Measurements from ENCODE around the gene ZNF445.

The ZNF445 gene

GRCh38 chr3:44455318-44455717 lies 22.2 kb downstream of the ZNF445 start:
- H3K4me1 ChIP-seq (ENCODE audit: insufficient read depth, low read length, poor library complexity, severe bottlenecking): no peaks in the 10 kb centered on the region
- no peak overlapping the region for H2AFZ ChIP-seq (ENCODE audit: low read length)
- no peaks in the 10 kb centered on the region for H3F3A ChIP-seq (ENCODE audit: low read depth)
- H3K4me2 ChIP-seq (ENCODE audit: low read depth, low read length, poor library complexity, severe bottlenecking): no peak overlapping the region
- no peak overlapping the region for H3K4me3 ChIP-seq (ENCODE audit: low read length, poor library complexity, severe bottlenecking)
- H3K9me2 ChIP-seq (replicated peaks; ENCODE audit: low read depth, low read length): no peaks in the 10 kb centered on the region
- H3K27me3 ChIP-seq (ENCODE audit: insufficient read depth, low read length, poor library complexity, severe bottlenecking): no peaks in the 10 kb centered on the region
- H3K79me2 ChIP-seq (ENCODE audit: insufficient read depth, low read length): peaks cover 19% of the 10 kb centered on the region; the same call in 1 of the 2 replicates
- H3K9ac ChIP-seq (ENCODE audit: low read depth, low read length, poor library complexity, severe bottlenecking): no peak overlapping the region
- H3K9me3 ChIP-seq (ENCODE audit: insufficient read depth, low read depth, low read length): no peaks in the 10 kb centered on the region
- H3K36me3 ChIP-seq (ENCODE audit: insufficient read depth, low read length): peaks cover 66% of the 10 kb centered on the region
- TF ChIP-seq CTCF (conservative IDR thresholded peaks at IDR 0.05; ENCODE audit: low read length): no peak
- TF ChIP-seq EZH2phosphoT487 (IDR thresholded peaks at IDR 0.05; ENCODE audit: borderline replicate concordance): no peak
- peaks cover 3% of the 10 kb centered on the region for H4K20me1 ChIP-seq (ENCODE audit: insufficient read depth, low read length, poor library complexity, severe bottlenecking)

GRCh38 chr3:44454258-44454657 lies 23.2 kb downstream of the ZNF445 start:
- Histone ChIP-seq H3K9ac (ENCODE audit: low read depth, low read length, poor library complexity, severe bottlenecking) (no peak overlapping the region), H2AFZ (ENCODE audit: low read length) (no peak overlapping the region), H3K4me2 (ENCODE audit: low read depth, low read length, poor library complexity, severe bottlenecking) (no peak overlapping the region), H3K4me3 (ENCODE audit: low read length, poor library complexity, severe bottlenecking) (no peak overlapping the region), H3K4me1 (ENCODE audit: insufficient read depth, low read length, poor library complexity, severe bottlenecking) (no peaks in the 10 kb centered on the region), H3K9me3 (ENCODE audit: insufficient read depth, low read depth, low read length) (no peaks in the 10 kb centered on the region), H3K9me2 (replicated peaks; ENCODE audit: low read depth, low read length) (no peaks in the 10 kb centered on the region), H3K36me3 (ENCODE audit: insufficient read depth, low read length) (peaks cover 76% of the 10 kb centered on the region), H3K79me2 (ENCODE audit: insufficient read depth, low read length) (peaks cover 19% of the 10 kb centered on the region; the same call in 1 of the 2 replicates), H4K20me1 (ENCODE audit: insufficient read depth, low read length, poor library complexity, severe bottlenecking) (peaks cover 3% of the 10 kb centered on the region), H3F3A (ENCODE audit: low read depth) (no peaks in the 10 kb centered on the region), H3K27me3 (ENCODE audit: insufficient read depth, low read length, poor library complexity, severe bottlenecking) (no peaks in the 10 kb centered on the region)
- no peak for TF ChIP-seq EZH2phosphoT487 (IDR thresholded peaks at IDR 0.05; ENCODE audit: borderline replicate concordance)
- TF ChIP-seq CTCF (conservative IDR thresholded peaks at IDR 0.05; ENCODE audit: low read length): no peak

DNA sequence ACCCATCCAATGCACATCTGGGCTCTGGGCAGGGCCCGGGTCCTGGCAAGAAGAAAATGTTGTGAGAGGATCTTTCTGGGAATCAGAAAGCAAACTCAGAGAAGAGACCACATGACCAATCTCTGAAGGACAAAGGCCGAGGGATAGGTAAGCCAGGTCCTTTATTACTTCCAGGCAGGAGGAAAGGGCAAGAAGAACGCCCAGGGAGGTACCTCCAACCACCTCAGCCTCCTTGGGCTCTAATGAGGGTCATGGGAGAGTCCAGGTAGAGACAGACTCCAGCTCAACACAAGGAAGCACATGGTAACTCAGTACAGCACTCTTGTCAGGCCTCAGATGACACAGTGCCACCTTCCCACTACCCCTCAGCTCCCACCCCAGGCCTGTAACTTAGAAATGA lies 26.0 kb downstream of the ZNF445 start:
- H3F3A ChIP-seq (ENCODE audit: low read depth): no peaks in the 10 kb centered on the region
- no peak overlapping the region for H3K4me2 ChIP-seq (ENCODE audit: low read depth, low read length, poor library complexity, severe bottlenecking)
- no peaks in the 10 kb centered on the region for H3K27me3 ChIP-seq (ENCODE audit: insufficient read depth, low read length, poor library complexity, severe bottlenecking)
- no peak for TF ChIP-seq EZH2phosphoT487 (IDR thresholded peaks at IDR 0.05; ENCODE audit: borderline replicate concordance)
- H3K4me3 ChIP-seq (ENCODE audit: low read length, poor library complexity, severe bottlenecking): no peak overlapping the region
- peaks cover 16% of the 10 kb centered on the region; the same call in 1 of the 2 replicates for H3K79me2 ChIP-seq (ENCODE audit: insufficient read depth, low read length)
- H4K20me1 ChIP-seq (ENCODE audit: insufficient read depth, low read length, poor library complexity, severe bottlenecking): peaks cover 3% of the 10 kb centered on the region
- no peaks in the 10 kb centered on the region for H3K9me2 ChIP-seq (replicated peaks; ENCODE audit: low read depth, low read length)
- H3K9ac ChIP-seq (ENCODE audit: low read depth, low read length, poor library complexity, severe bottlenecking): no peak overlapping the region
- H3K9me3 ChIP-seq (ENCODE audit: insufficient read depth, low read depth, low read length): peaks cover 7% of the 10 kb centered on the region; the same call in 1 of the 2 replicates
- H3K36me3 ChIP-seq (ENCODE audit: insufficient read depth, low read length): peaks cover 93% of the 10 kb centered on the region
- no peaks in the 10 kb centered on the region for H3K4me1 ChIP-seq (ENCODE audit: insufficient read depth, low read length, poor library complexity, severe bottlenecking)
- H2AFZ ChIP-seq (ENCODE audit: low read length): no peak overlapping the region

GRCh38 chr3:44446929-44447328 lies 30.5 kb downstream of the ZNF445 start:
- Histone ChIP-seq H3K36me3 (ENCODE audit: insufficient read depth, low read length) (peaks cover 74% of the 10 kb centered on the region), H4K20me1 (ENCODE audit: insufficient read depth, low read length, poor library complexity, severe bottlenecking) (no peaks in the 10 kb centered on the region), H3K4me3 (ENCODE audit: low read length, poor library complexity, severe bottlenecking) (no peak overlapping the region), H3K4me1 (ENCODE audit: insufficient read depth, low read length, poor library complexity, severe bottlenecking) (peaks cover 14% of the 10 kb centered on the region), H3K9me2 (replicated peaks; ENCODE audit: low read depth, low read length) (no peaks in the 10 kb centered on the region), H3K27me3 (ENCODE audit: insufficient read depth, low read length, poor library complexity, severe bottlenecking) (no peaks in the 10 kb centered on the region), H3K9ac (ENCODE audit: low read depth, low read length, poor library complexity, severe bottlenecking) (no peak overlapping the region), H3F3A (ENCODE audit: low read depth) (no peaks in the 10 kb centered on the region), H3K4me2 (ENCODE audit: low read depth, low read length, poor library complexity, severe bottlenecking) (no peak overlapping the region), H3K9me3 (ENCODE audit: insufficient read depth, low read depth, low read length) (peaks cover 7% of the 10 kb centered on the region; the same call in 1 of the 2 replicates), H3K79me2 (ENCODE audit: insufficient read depth, low read length) (no peaks in the 10 kb centered on the region; the same call in 1 of the 2 replicates), H2AFZ (ENCODE audit: low read length) (no peak overlapping the region)
- TF ChIP-seq EZH2phosphoT487 (IDR thresholded peaks at IDR 0.05; ENCODE audit: borderline replicate concordance) (no peak), CTCF (conservative IDR thresholded peaks at IDR 0.05; ENCODE audit: low read length) (no peak)
